A549 (cell line): Measurements from ENCODE around the gene TNRC18. TPM values are rescaled to one million over a fixed set of nuclear protein-coding genes. Genes with fewer than 3 reads are reported as not detected.

Experiments
- ATAC-seq, 2 experiments: fragments of 200-7000 bp in 1 of 2; fragments of >200 bp in 1 of 2; cut with Nextera tagmentation in 1 of 2; cut with Tn5 transposase in 1 of 2; 3 replicates each; pipeline versions ENCODE4 v1.8.0 to v1.9.1; 2018 to 2020; ENCODE audit warnings: mild to moderate bottlenecking in 1 of 2, moderate library complexity in 1 of 2
- CTCF ChIA-PET: fragments of 300-600 bp; sonication (Branson Sonifier 250); formaldehyde crosslinking; extraction: SDS; loops from one replicate; lab custom pipeline; 2021; ENCODE audit warnings: antibody characterized with exemption, inconsistent platforms; lab: Yijun Ruan, JAX
- POLR2A ChIA-PET: fragments of 350-600 bp; formaldehyde crosslinking; extraction: SDS; loops from one replicate; lab custom pipeline; 2021; ENCODE audit warnings: antibody characterized with exemption, inconsistent platforms; lab: Yijun Ruan, JAX
- DNase-seq, 2 experiments: peaks; one replicate each; pipeline versions ENCODE4 v3.0.0 to v3.0.0-alpha.2; 2011 to 2016; ENCODE audit warnings: low read depth in 1 of 2, low spot score in 1 of 2
- FAIRE-seq: peaks from 2 replicates; lab custom pipeline; 2011; peaks lifted over from hg19 to GRCh38; lab: Jason Lieb, UNC
- H3K27ac ChIP-seq, 2 experiments: fragments of >200 bp; sonication (Bioruptor Twin); formaldehyde crosslinking; 3 replicates each; pipeline ENCODE4 v1.5.1; 2016 to 2017
- H3K4me1 ChIP-seq: fragments of >200 bp; sonication (Bioruptor Twin); formaldehyde crosslinking; 3 replicates; pipeline ENCODE4 v1.6.1; 2016
- H3K4me2 ChIP-seq: fragments of >200 bp; sonication (Bioruptor Twin); formaldehyde crosslinking; 3 replicates; pipeline ENCODE4 v1.6.1; 2016
- H3K4me3 ChIP-seq: fragments of >200 bp; sonication (Bioruptor Twin); formaldehyde crosslinking; 3 replicates; pipeline ENCODE4 v1.5.1; 2016
- H3K9me3 ChIP-seq: fragments of >200 bp; sonication (Bioruptor Twin); formaldehyde crosslinking; 3 replicates; pipeline ENCODE4 v1.6.1; 2016
- CBX2 ChIP-seq: fragments of 200-600 bp; sonication (generic); IDR thresholded peaks from 2 replicates; pipeline ENCODE4 v1.6.1; 2016; ENCODE audit warnings: low read depth, mild to moderate bottlenecking, borderline replicate concordance
- ELK1 ChIP-seq: fragments of 150-350 bp; IDR thresholded peaks from 2 replicates; pipeline ENCODE4 v1.6.1; 2014; ENCODE audit warnings: low read depth, mild to moderate bottlenecking, low read length
- FOSB ChIP-seq: fragments of 250-450 bp; sonication (Bioruptor Pico); IDR thresholded peaks from 2 replicates; pipeline ENCODE4 v1.5.0; 2020; ENCODE audit warnings: mild to moderate bottlenecking, moderate library complexity
- FOSL2 ChIP-seq, 2 experiments: fragments of 450-650 bp in 1 of 2; fragments of >200 bp in 1 of 2; sonication (Bioruptor Twin) in 1 of 2; formaldehyde crosslinking; IDR thresholded peaks; 2 replicates each; pipeline versions ENCODE4 v1.5.0 to v1.6.1; 2016 to 2020; ENCODE audit warnings: mild to moderate bottlenecking in 1 of 2, moderate library complexity in 1 of 2
- GATA3 ChIP-seq: IDR thresholded peaks from 2 replicates; pipeline ENCODE4 v1.6.1; 2012; ENCODE audit warnings: borderline replicate concordance
- JUNB ChIP-seq: fragments of >200 bp; sonication (Bioruptor Twin); formaldehyde crosslinking; IDR thresholded peaks from 2 replicates; pipeline ENCODE4 v1.6.1; 2016
- KDM1A ChIP-seq: fragments of 200-600 bp; sonication (generic); IDR thresholded peaks from 2 replicates; pipeline ENCODE4 v1.6.1; 2016; ENCODE audit warnings: low read depth, mild to moderate bottlenecking
- MAFK ChIP-seq: fragments of 450-650 bp; IDR thresholded peaks from 2 replicates; pipeline ENCODE4 v1.6.1; 2014; ENCODE audit not compliant: partially characterized antibody
- MAX ChIP-seq: IDR thresholded peaks from 2 replicates; pipeline ENCODE4 v1.6.1; 2012
- PBX3 ChIP-seq: IDR thresholded peaks from 2 replicates; pipeline ENCODE4 v1.6.1; 2012
- PHF8 ChIP-seq: fragments of 200-600 bp; sonication (generic); IDR thresholded peaks from 2 replicates; pipeline ENCODE4 v1.6.1; 2016; ENCODE audit warnings: low read depth, mild to moderate bottlenecking, antibody characterized with exemption, moderate library complexity, borderline replicate concordance
- POLR2A ChIP-seq: IDR thresholded peaks from 2 replicates; pipeline ENCODE4 v1.6.1; 2012; ENCODE audit warnings: mild to moderate bottlenecking, low read length
- RAD21 ChIP-seq, 2 experiments: fragments of >200 bp in 1 of 2; sonication (Bioruptor Twin) in 1 of 2; formaldehyde crosslinking in 1 of 2; IDR thresholded peaks in 1 of 2; conservative IDR thresholded peaks in 1 of 2; 2 replicates in 1 of 2; 3 replicates in 1 of 2; pipeline ENCODE4 v1.6.1; 2012 to 2018; ENCODE audit warnings: inconsistent platforms in 1 of 2
- REST ChIP-seq: fragments of 200-600 bp; sonication (generic); IDR thresholded peaks from 2 replicates; pipeline ENCODE4 v1.6.1; 2016; ENCODE audit warnings: antibody characterized with exemption, mild to moderate bottlenecking, moderate library complexity
- RFX5 ChIP-seq: fragments of 450-650 bp; IDR thresholded peaks from 2 replicates; pipeline ENCODE4 v1.7.1; 2014; ENCODE audit warnings: antibody characterized with exemption, mild to moderate bottlenecking, moderate library complexity
- SMC3 ChIP-seq: fragments of >200 bp; sonication (Bioruptor Twin); formaldehyde crosslinking; IDR thresholded peaks from 3 replicates; pipeline ENCODE4 v1.6.1; 2018; ENCODE audit warnings: inconsistent platforms
- SREBF2 ChIP-seq: fragments of 450-650 bp; IDR thresholded peaks from 2 replicates; pipeline ENCODE4 v1.6.1; 2014; ENCODE audit warnings: mild to moderate bottlenecking, moderate library complexity
- TFCP2L1 ChIP-seq: fragments of 250-450 bp; sonication (Bioruptor Pico); IDR thresholded peaks from 2 replicates; pipeline ENCODE4 v1.5.0; 2021; ENCODE audit warnings: mild to moderate bottlenecking
- USF2 ChIP-seq: fragments of 450-650 bp; IDR thresholded peaks from 2 replicates; pipeline ENCODE4 v1.6.1; 2014; ENCODE audit warnings: antibody characterized with exemption
- ZC3H11A ChIP-seq: fragments of 450-650 bp; IDR thresholded peaks from 2 replicates; pipeline ENCODE4 v1.6.1; 2014; ENCODE audit warnings: antibody characterized with exemption, mild to moderate bottlenecking
- ZNF302 ChIP-seq: fragments of 250-450 bp; sonication (Bioruptor Pico); IDR thresholded peaks from 2 replicates; pipeline ENCODE4 v1.9.0; 2021; ENCODE audit warnings: inconsistent platforms, mild to moderate bottlenecking, moderate library complexity
- WGBS: methylation state at CpG from one replicate; pipeline ENCODE4 v1.1.6; 2017; ENCODE audit errors: missing lambda C conversion rate; 5-methylcytosine and 5-hydroxymethylcytosine counted together
- polyA plus RNA-seq, 4 experiments: library from polyadenylated mRNA; depleted of rRNA in 3 of 4; stranded (reverse); fragments of >200 nt; fragmentation: RNase III in 1 of 4; extraction: RNeasy Plus Mini Kit Qiagen cat#74134 plus additional on column Dnase treatment in 1 of 4; gene quantifications; 2 replicates in 3 of 4; 3 replicates in 1 of 4; pipeline ENCODE4 v1.2.3, GENCODE V29; 2011 to 2017

Gene TNRC18
- polyA plus RNA-seq, 2 of the 4 experiments (the other 2 are of a cell fraction): 15.5 to 39.9 TPM

GRCh38 chr7:5357951-5358350, 65.7 kb downstream of the TNRC18 start:
- H3K9me3 ChIP-seq: no peaks in the 10 kb centered on the region
- no peak for FAIRE-seq
- no peak for DNase-seq
- no peak overlapping the region for H3K4me2 ChIP-seq
- ChIA-PET CTCF (interaction anchor here (1.3 to 8.3 kb wide), 4 partner anchors 6 to 118 kb away, joined by 3 to 67 read pairs (median 5); no protein-coding TSS in a partner anchor), POLR2A (no interaction called here)
- H3K27ac ChIP-seq: no peak overlapping the region
- H3K4me3 ChIP-seq: no peak overlapping the region
- whole genome bisulfite sequencing: 83% methylated on average over 10 of the region's 10 CpGs
- TF ChIP-seq POLR2A: no peak
- TF ChIP-seq RFX5: no peak
- TF ChIP-seq KDM1A: no peak
- no peak for TF ChIP-seq PBX3
- TF ChIP-seq ELK1: no peak
- no peak for TF ChIP-seq JUNB
- TF ChIP-seq FOSL2 (IDR thresholded peaks at IDR 0.05): no peak
- TF ChIP-seq FOSL2 (CRISPR knock-in tag; IDR thresholded peaks at IDR 0.05): no peak
- no peak for TF ChIP-seq FOSB (CRISPR knock-in tag)
- no peak for TF ChIP-seq SREBF2
- no peak for TF ChIP-seq MAFK
- no peak for TF ChIP-seq RAD21 (conservative IDR thresholded peaks at IDR 0.05 in 1 of 2, IDR thresholded peaks at IDR 0.05 in 1 of 2)
- no peak for TF ChIP-seq MAX
- no peak for TF ChIP-seq CBX2
- TF ChIP-seq TFCP2L1: no peak
- no peak for TF ChIP-seq SMC3
- TF ChIP-seq ZNF302 (CRISPR knock-in tag): no peak
- H3K4me1 ChIP-seq: no peaks in the 10 kb centered on the region
- no peak for ATAC-seq

- ChIA-PET POLR2A (no interaction called here), CTCF (interaction anchor here (1.3 to 8.3 kb wide), 5 partner anchors 7 to 138 kb away, joined by 3 to 67 read pairs (median 6); no protein-coding TSS in a partner anchor)
- WGBS: 94% methylated on average over 12 of the region's 16 CpGs
- ATAC-seq: no peak
- no peaks in the 10 kb centered on the region for H3K9me3 ChIP-seq
- H3K4me2 ChIP-seq: no peak overlapping the region
- no peak overlapping the region for H3K27ac ChIP-seq
- TF ChIP-seq GATA3 (no peak), ZC3H11A (no peak), ZNF302 (CRISPR knock-in tag) (no peak), PHF8 (no peak), REST (no peak), USF2 (no peak), JUNB (no peak), SMC3 (no peak)
- H3K4me1 ChIP-seq: no peaks in the 10 kb centered on the region
- no peak for DNase-seq
- no peak overlapping the region for H3K4me3 ChIP-seq
- no peak for FAIRE-seq
Measured at GRCh38 chr7:5356751-5357119, 66.9 kb downstream of the TNRC18 start.
